ENCODE data around the gene DTYMK.

- TF ChIP-seq POLR2A (IDR thresholded peaks at IDR 0.05) = no peak
- no peak for TF ChIP-seq CTCF (IDR thresholded peaks at IDR 0.05 in 8 of 11, conservative IDR thresholded peaks at IDR 0.05 in 3 of 11)
- no peak for TF ChIP-seq POLR2AphosphoS5 (IDR thresholded peaks at IDR 0.05)
Observed at GRCh38 chr2:241652142-241652541, 34.5 kb downstream of the DTYMK start.

Data from spleen (tissue), 7 donors.